ENCODE measurements around the gene KIF12. TPM values are rescaled to one million over a fixed set of nuclear protein-coding genes. Genes with fewer than 3 reads are reported as not detected.

Gene KIF12
- total and polyA plus RNA-seq, 2 donors (not counting 1 experiment from before 2014, with no cell fraction given) = not detected

GRCh38 chr9:114080195-114080772 is 18.8 kb downstream of the KIF12 start:
- ChIA-PET POLR2A (no interaction called here), CTCF (interaction anchor here (2.3 kb wide), 1 partner anchor 211 kb away, joined by 7 read pairs; no protein-coding TSS in a partner anchor)
- DNase-seq (no peak), ATAC-seq (ENCODE audit: low read depth) (no peak)
- Histone ChIP-seq H3K4me1 (ENCODE audit: control insufficient read depth in 2 of 2, insufficient read depth in 2 of 2, low read length in 2 of 2) (no peaks in the 10 kb centered on the region), H3K4me3 (ENCODE audit: control extremely low read depth in 1 of 5, extremely low read depth in 1 of 5, insufficient read depth in 1 of 5, low read depth in 2 of 5, low read length in 4 of 5) (no peak overlapping the region), H3K4me2 (replicated peaks; ENCODE audit: low read depth, low read length, poor library complexity, severe bottlenecking) (no peak overlapping the region), H3K27ac (ENCODE audit: low read length in 2 of 2) (no peak overlapping the region), H3K36me3 (replicated peaks in 1 of 2; ENCODE audit: control extremely low read depth in 1 of 2, control insufficient read depth in 1 of 2, extremely low read depth in 1 of 2, insufficient read depth in 2 of 2, low read length in 1 of 2) (no peaks in the 10 kb centered on the region), H3K79me2 (ENCODE audit: control insufficient read depth, insufficient read depth, low read length) (no peaks in the 10 kb centered on the region), H3K9ac (ENCODE audit: low read length) (no peak overlapping the region), H3K9me3 (ENCODE audit: control extremely low read depth in 1 of 3, control insufficient read depth in 2 of 3, insufficient read depth in 1 of 3, low read length in 2 of 3) (no peaks in the 10 kb centered on the region), H4K20me1 (ENCODE audit: control insufficient read depth, insufficient read depth, low read length, poor library complexity, severe bottlenecking) (no peaks in the 10 kb centered on the region), H2AFZ (ENCODE audit: insufficient read depth, low read depth, low read length, poor library complexity, severe bottlenecking) (no peak overlapping the region), H3K27me3 (replicated peaks in 1 of 4; ENCODE audit: control extremely low read depth in 1 of 4, control insufficient read depth in 3 of 4, insufficient read depth in 4 of 4, low read length in 3 of 4) (no peaks in the 10 kb centered on the region)
- WGBS (ENCODE audit: insufficient coverage) = 93% methylated on average over 3 of the region's 5 CpGs
- H3K4me3 Mint-ChIP-seq = no peak overlapping the region
- intact Hi-C loops (cut with micrococcal nuclease) = no loop called here
- TF ChIP-seq EZH2 (IDR thresholded peaks at IDR 0.05; ENCODE audit: borderline replicate concordance, insufficient read depth, low read depth, low read length, poor library complexity, severe bottlenecking) = no peak
- TF ChIP-seq, protein P1, sequence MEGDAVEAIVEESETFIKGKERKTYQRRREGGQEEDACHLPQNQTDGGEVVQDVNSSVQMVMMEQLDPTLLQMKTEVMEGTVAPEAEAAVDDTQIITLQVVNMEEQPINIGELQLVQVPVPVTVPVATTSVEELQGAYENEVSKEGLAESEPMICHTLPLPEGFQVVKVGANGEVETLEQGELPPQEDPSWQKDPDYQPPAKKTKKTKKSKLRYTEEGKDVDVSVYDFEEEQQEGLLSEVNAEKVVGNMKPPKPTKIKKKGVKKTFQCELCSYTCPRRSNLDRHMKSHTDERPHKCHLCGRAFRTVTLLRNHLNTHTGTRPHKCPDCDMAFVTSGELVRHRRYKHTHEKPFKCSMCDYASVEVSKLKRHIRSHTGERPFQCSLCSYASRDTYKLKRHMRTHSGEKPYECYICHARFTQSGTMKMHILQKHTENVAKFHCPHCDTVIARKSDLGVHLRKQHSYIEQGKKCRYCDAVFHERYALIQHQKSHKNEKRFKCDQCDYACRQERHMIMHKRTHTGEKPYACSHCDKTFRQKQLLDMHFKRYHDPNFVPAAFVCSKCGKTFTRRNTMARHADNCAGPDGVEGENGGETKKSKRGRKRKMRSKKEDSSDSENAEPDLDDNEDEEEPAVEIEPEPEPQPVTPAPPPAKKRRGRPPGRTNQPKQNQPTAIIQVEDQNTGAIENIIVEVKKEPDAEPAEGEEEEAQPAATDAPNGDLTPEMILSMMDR (IDR thresholded peaks at IDR 0.05) = no peak
- H3K4me1 Mint-ChIP-seq = no peaks in the 10 kb centered on the region
- no peaks in the 10 kb centered on the region for H3K9me3 Mint-ChIP-seq (ENCODE audit: insufficient read depth)
- H3K27ac Mint-ChIP-seq = no peak overlapping the region
- peaks cover 26% of the 10 kb centered on the region for H3K27me3 Mint-ChIP-seq

GRCh38 chr9:114078781-114079156 is 20.3 kb downstream of the KIF12 start:
- DNase-seq (no peak), ATAC-seq (ENCODE audit: low read depth) (no peak)
- WGBS (ENCODE audit: insufficient coverage) = 90% methylated on average over 6 of the region's 7 CpGs
- Histone ChIP-seq H2AFZ (ENCODE audit: insufficient read depth, low read depth, low read length, poor library complexity, severe bottlenecking) (no peak overlapping the region), H4K20me1 (ENCODE audit: control insufficient read depth, insufficient read depth, low read length, poor library complexity, severe bottlenecking) (no peaks in the 10 kb centered on the region), H3K4me3 (ENCODE audit: control extremely low read depth in 1 of 5, extremely low read depth in 1 of 5, insufficient read depth in 1 of 5, low read depth in 2 of 5, low read length in 4 of 5) (no peak overlapping the region), H3K79me2 (ENCODE audit: control insufficient read depth, insufficient read depth, low read length) (no peaks in the 10 kb centered on the region), H3K36me3 (replicated peaks in 1 of 2; ENCODE audit: control extremely low read depth in 1 of 2, control insufficient read depth in 1 of 2, extremely low read depth in 1 of 2, insufficient read depth in 2 of 2, low read length in 1 of 2) (no peaks in the 10 kb centered on the region), H3K4me1 (ENCODE audit: control insufficient read depth in 2 of 2, insufficient read depth in 2 of 2, low read length in 2 of 2) (no peaks in the 10 kb centered on the region), H3K27ac (ENCODE audit: low read length in 2 of 2) (no peak overlapping the region), H3K9ac (ENCODE audit: low read length) (no peak overlapping the region), H3K4me2 (replicated peaks; ENCODE audit: low read depth, low read length, poor library complexity, severe bottlenecking) (no peak overlapping the region), H3K27me3 (replicated peaks in 1 of 4; ENCODE audit: control extremely low read depth in 1 of 4, control insufficient read depth in 3 of 4, insufficient read depth in 4 of 4, low read length in 3 of 4) (peaks cover 0 to 2% (median 0%) of the 10 kb centered on the region in 4 experiments), H3K9me3 (ENCODE audit: control extremely low read depth in 1 of 3, control insufficient read depth in 2 of 3, insufficient read depth in 1 of 3, low read length in 2 of 3) (no peaks in the 10 kb centered on the region)
- TF ChIP-seq, protein P1 (IDR thresholded peaks at IDR 0.05) = no peak
- TF ChIP-seq EZH2 (IDR thresholded peaks at IDR 0.05; ENCODE audit: borderline replicate concordance, insufficient read depth, low read depth, low read length, poor library complexity, severe bottlenecking) = no peak
- H3K9me3 Mint-ChIP-seq (ENCODE audit: insufficient read depth) = no peaks in the 10 kb centered on the region
- no peaks in the 10 kb centered on the region for H3K4me1 Mint-ChIP-seq
- H3K27me3 Mint-ChIP-seq = peaks cover 26% of the 10 kb centered on the region
- intact Hi-C loops (cut with micrococcal nuclease) = no loop called here
- no peak overlapping the region for H3K27ac Mint-ChIP-seq
- ChIA-PET POLR2A (no interaction called here), CTCF (interaction anchor here (2.3 kb wide), 1 partner anchor 212 kb away, joined by 7 read pairs; no protein-coding TSS in a partner anchor)
- no peak overlapping the region for H3K4me3 Mint-ChIP-seq
